Natural killer cell (primary cell): ENCODE results near the gene TEKT5. TPM values are rescaled to one million over a fixed set of nuclear protein-coding genes. Genes with fewer than 3 reads are reported as not detected.

ENCODE experiments used
- ATAC-seq, 3 donors: fragments of 150-1000 bp in 2 of 3; fragments of 200-7000 bp in 1 of 3; cut with Tn5 transposase; 1 replicate in 1 of 3; 2 replicates in 2 of 3; pipeline ENCODE4 v1.10.0; 2021; ENCODE audit warnings: mild to moderate bottlenecking in 2 of 3, moderate library complexity in 2 of 3
- DNase-seq, 2 donors: peaks; one replicate each; pipeline versions ENCODE4 v3.0.0 to v3.0.0-alpha.2; 2013 to 2021; ENCODE audit warnings: mixed read lengths in 1 of 2
- H3K27ac ChIP-seq: one replicate; pipeline ENCODE4 v1.5.1; 2013; ENCODE audit warnings: mild to moderate bottlenecking, low read length
- H3K27me3 ChIP-seq: one replicate; pipeline ENCODE4 v1.6.1; 2013; ENCODE audit warnings: low read length; ENCODE audit not compliant: control insufficient read depth, insufficient read depth
- H3K36me3 ChIP-seq: one replicate; pipeline ENCODE4 v1.6.1; 2013; ENCODE audit warnings: low read length; ENCODE audit not compliant: control insufficient read depth, insufficient read depth
- H3K4me1 ChIP-seq: one replicate; pipeline ENCODE4 v1.6.1; 2013; ENCODE audit warnings: low read length; ENCODE audit not compliant: control insufficient read depth, insufficient read depth
- H3K4me3 ChIP-seq: one replicate; pipeline ENCODE4 v1.5.1; 2013; ENCODE audit warnings: low read length
- H3K9me3 ChIP-seq: one replicate; pipeline ENCODE4 v1.6.1; 2013; ENCODE audit warnings: low read length; ENCODE audit not compliant: control insufficient read depth, insufficient read depth
- H3K27ac Mint-ChIP-seq, 2 donors: one replicate each; pipeline ENCODE4 v1.8.0; 2022; ENCODE audit warnings: mild to moderate bottlenecking in 2 of 2, mixed read lengths in 2 of 2, moderate library complexity in 1 of 2
- H3K27me3 Mint-ChIP-seq, 2 donors: one replicate each; pipeline ENCODE4 v1.8.0; 2022; ENCODE audit warnings: low read depth in 2 of 2, mixed read lengths in 2 of 2
- H3K36me3 Mint-ChIP-seq: one replicate; pipeline ENCODE4 v1.8.0; 2022; ENCODE audit warnings: mixed read lengths
- H3K4me1 Mint-ChIP-seq, 2 donors: one replicate each; pipeline ENCODE4 v1.8.0; 2022; ENCODE audit warnings: mixed read lengths in 2 of 2
- H3K4me3 Mint-ChIP-seq: one replicate; pipeline ENCODE4 v1.8.0; 2022; ENCODE audit warnings: mild to moderate bottlenecking, moderate library complexity, mixed read lengths
- H3K9me3 Mint-ChIP-seq, 2 donors: one replicate each; pipeline ENCODE4 v1.8.0; 2022; ENCODE audit warnings: mixed read lengths in 2 of 2
- CTCF ChIP-seq: fragments of 200-600 bp; IDR thresholded peaks from one replicate; pipeline ENCODE4 v1.8.0; 2022; ENCODE audit warnings: antibody characterized with exemption
- WGBS: methylation state at CpG from one replicate; pipeline ENCODE4 v1.1.7; 2013; ENCODE audit warnings: missing lambda C conversion rate; ENCODE audit not compliant: insufficient coverage; 5-methylcytosine and 5-hydroxymethylcytosine counted together
- intact Hi-C: fragments of 100-400 bp; cut with micrococcal nuclease; formaldehyde crosslinking; loops from one replicate; pipeline ENCODE4 v1.14.2; 2022
- total RNA-seq, 4 donors: library from RNA; stranded (reverse); fragments of 120-200 nt in 1 of 4; gene quantifications; one replicate each; pipeline versions ENCODE4 v1.2.3 to v1.2.4, GENCODE V29; 2013 to 2022

TEKT5 gene
- total RNA-seq, 3 donors from 2014 or later (not counting 1 experiment from before 2014, with no cell fraction given), result 1.1 TPM; not detected in 2

- H3K4me1 Mint-ChIP-seq, result no peaks in the 10 kb centered on the region
- Histone ChIP-seq H3K4me3 (no peak overlapping the region), H3K36me3 (no peaks in the 10 kb centered on the region), H3K4me1 (no peaks in the 10 kb centered on the region), H3K9me3 (no peaks in the 10 kb centered on the region), H3K27ac (no peak overlapping the region), H3K27me3 (no peaks in the 10 kb centered on the region)
- no peak overlapping the region for H3K4me3 Mint-ChIP-seq
- H3K9me3 Mint-ChIP-seq, result no peaks in the 10 kb centered on the region
- TF ChIP-seq CTCF, result no peak
- peak in 1 of 3 donors; percentile 32 for ATAC-seq
- 88% methylated on average over 19 of the region's 19 CpGs for WGBS
- intact Hi-C loops, result no loop called here
- peaks cover 4 to 5% of the 10 kb centered on the region in 2 donors for H3K27me3 Mint-ChIP-seq
- H3K27ac Mint-ChIP-seq, result no peak overlapping the region
- DNase-seq, result no peak
- no peaks in the 10 kb centered on the region for H3K36me3 Mint-ChIP-seq
These were observed 34.6 kb upstream of the TEKT5 start for GRCh38 chr16:10729104-10730048.

DNA sequence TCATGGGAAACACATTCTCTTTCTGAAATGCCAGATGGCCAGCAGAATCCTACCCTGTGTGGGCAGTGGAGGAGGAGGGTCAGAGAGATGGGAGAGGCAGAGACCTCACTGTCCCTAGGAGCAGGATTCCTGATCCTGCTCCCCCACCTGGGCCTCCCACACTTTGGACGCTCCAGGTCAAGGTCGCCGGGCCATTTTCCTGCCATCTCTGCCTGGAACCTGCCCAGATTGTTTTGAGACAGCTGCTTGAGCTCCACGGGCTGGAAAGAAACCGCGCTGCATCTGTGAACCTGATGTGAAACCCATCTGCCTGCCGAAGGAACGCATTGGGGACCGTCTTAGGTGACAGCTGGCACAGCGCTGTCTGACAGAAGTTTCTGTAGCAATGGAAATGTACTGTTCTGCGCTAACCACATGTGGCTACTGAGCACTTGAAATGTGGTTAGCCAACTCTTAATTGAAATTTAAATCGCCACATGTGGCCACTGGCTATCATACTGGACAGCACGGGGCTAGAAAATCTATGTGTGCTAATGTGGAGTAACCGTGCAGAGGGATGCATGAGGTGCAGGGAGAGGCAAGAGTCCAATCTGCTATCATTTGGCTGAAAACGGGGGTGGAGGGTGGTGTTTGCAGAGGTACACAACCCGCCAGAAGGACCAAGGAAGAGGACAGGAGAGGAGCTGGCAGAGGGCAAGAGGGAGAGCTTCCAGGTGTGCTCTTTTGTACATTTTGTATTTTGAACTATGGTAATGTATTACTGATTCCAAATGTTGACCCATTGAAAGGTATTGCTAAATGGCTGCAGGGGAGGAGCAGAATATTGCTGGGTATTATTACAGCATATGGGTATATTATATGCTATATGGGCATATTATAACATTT, 33.5 kb upstream of the TEKT5 start:
- Mint-ChIP-seq H3K4me1 (no peaks in the 10 kb centered on the region), H3K27ac (no peak overlapping the region), H3K4me3 (no peak overlapping the region), H3K36me3 (no peaks in the 10 kb centered on the region), H3K27me3 (peaks cover 4 to 5% of the 10 kb centered on the region in 2 donors), H3K9me3 (no peaks in the 10 kb centered on the region)
- WGBS, result 75% methylated on average over 16 of the region's 16 CpGs
- no peak overlapping the region for H3K4me3 ChIP-seq
- no peaks in the 10 kb centered on the region for H3K4me1 ChIP-seq
- no peaks in the 10 kb centered on the region for H3K27me3 ChIP-seq
- intact Hi-C loops, result no loop called here
- H3K9me3 ChIP-seq, result no peaks in the 10 kb centered on the region
- ATAC-seq (no peak), DNase-seq (no peak)
- no peaks in the 10 kb centered on the region for H3K36me3 ChIP-seq
- no peak for TF ChIP-seq CTCF
- no peak overlapping the region for H3K27ac ChIP-seq

- intact Hi-C loops, result no loop called here
- Histone ChIP-seq H3K9me3 (no peaks in the 10 kb centered on the region), H3K27me3 (no peaks in the 10 kb centered on the region), H3K27ac (no peak overlapping the region), H3K4me3 (no peak overlapping the region), H3K4me1 (no peaks in the 10 kb centered on the region), H3K36me3 (no peaks in the 10 kb centered on the region)
- Mint-ChIP-seq H3K27ac (no peak overlapping the region), H3K4me1 (no peaks in the 10 kb centered on the region), H3K27me3 (peaks cover 0 to 7% of the 10 kb centered on the region in 2 donors), H3K36me3 (no peaks in the 10 kb centered on the region), H3K9me3 (no peaks in the 10 kb centered on the region), H3K4me3 (no peak overlapping the region)
- ATAC-seq, result no peak
- DNase-seq, result no peak
- no peak for TF ChIP-seq CTCF
- WGBS, result 62% methylated on average over 2 of the region's 4 CpGs
These were observed 14.2 kb upstream of the TEKT5 start for GRCh38 chr16:10708969-10709368.
